Astrocyte (in vitro differentiated cells and primary cell): ENCODE data around the gene IFNGR2.

ENCODE experiments used
- EZH2 ChIP-seq: IDR thresholded peaks from 2 replicates; pipeline ENCODE4 v1.6.1; 2012; ENCODE audit warnings: mild to moderate bottlenecking, low read length, inconsistent platforms; ENCODE audit not compliant: insufficient read depth
- TF ChIP-seq, protein P1 (sequence below): IDR thresholded peaks from 2 replicates; pipeline ENCODE4 v1.5.1; 2011; ENCODE audit warnings: low read depth, mild to moderate bottlenecking, inconsistent platforms, low read length, moderate library complexity; ENCODE audit not compliant: insufficient read depth

DNA sequence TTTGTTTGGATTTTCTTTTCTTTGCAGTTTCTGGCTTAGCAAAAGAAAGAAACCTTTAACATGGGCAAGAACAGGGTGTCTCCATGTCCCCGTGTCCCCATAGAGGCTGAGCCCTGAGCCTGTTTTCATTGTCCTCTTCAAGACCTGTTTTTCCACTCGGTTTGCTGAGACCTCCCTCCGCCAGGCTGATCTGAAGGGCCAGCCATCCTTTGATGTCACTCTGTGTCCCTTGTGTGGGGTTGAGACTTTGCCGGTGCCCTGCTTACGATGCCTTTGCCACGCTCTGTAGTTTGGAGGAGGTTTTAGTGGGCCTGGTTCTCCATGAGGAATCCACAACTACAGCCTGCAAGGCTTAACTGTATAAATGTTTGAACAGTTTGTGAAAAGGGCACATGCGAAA is 23.8 kb downstream of the IFNGR2 start:
- TF ChIP-seq, protein P1, sequence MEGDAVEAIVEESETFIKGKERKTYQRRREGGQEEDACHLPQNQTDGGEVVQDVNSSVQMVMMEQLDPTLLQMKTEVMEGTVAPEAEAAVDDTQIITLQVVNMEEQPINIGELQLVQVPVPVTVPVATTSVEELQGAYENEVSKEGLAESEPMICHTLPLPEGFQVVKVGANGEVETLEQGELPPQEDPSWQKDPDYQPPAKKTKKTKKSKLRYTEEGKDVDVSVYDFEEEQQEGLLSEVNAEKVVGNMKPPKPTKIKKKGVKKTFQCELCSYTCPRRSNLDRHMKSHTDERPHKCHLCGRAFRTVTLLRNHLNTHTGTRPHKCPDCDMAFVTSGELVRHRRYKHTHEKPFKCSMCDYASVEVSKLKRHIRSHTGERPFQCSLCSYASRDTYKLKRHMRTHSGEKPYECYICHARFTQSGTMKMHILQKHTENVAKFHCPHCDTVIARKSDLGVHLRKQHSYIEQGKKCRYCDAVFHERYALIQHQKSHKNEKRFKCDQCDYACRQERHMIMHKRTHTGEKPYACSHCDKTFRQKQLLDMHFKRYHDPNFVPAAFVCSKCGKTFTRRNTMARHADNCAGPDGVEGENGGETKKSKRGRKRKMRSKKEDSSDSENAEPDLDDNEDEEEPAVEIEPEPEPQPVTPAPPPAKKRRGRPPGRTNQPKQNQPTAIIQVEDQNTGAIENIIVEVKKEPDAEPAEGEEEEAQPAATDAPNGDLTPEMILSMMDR = no peak
- TF ChIP-seq EZH2 = no peak
